Measurements from ENCODE around the gene SORCS2.
A peak's percentile ranks its signal among the peaks of the same experiment; 100 is the strongest.

Gene SORCS2

GRCh38 chr4:7187168-7187535, 5.2 kb upstream of the SORCS2 start:
- peak; percentile 16 for DNase-seq

DNA sequence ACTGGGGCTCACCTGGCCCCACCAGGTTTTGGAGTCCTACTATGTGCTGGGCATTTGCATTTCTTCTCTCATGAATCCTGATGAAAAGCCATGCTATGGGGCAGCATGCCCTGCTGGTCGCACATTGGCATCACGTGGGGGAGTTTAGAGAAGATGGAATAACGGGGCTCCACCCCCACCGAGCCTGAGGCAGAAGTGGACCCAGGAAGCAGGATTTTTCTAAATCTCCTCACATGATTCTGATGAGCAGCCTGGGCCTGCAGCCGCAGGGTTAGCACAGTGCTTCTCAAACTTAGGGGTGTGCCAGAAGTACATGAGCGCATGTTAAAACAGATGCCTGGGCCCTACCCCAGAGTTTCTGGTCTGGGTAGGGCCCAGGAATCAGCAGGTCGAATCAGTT, 4.6 kb upstream of the SORCS2 start:
- DNase-seq: no peak

DNA sequence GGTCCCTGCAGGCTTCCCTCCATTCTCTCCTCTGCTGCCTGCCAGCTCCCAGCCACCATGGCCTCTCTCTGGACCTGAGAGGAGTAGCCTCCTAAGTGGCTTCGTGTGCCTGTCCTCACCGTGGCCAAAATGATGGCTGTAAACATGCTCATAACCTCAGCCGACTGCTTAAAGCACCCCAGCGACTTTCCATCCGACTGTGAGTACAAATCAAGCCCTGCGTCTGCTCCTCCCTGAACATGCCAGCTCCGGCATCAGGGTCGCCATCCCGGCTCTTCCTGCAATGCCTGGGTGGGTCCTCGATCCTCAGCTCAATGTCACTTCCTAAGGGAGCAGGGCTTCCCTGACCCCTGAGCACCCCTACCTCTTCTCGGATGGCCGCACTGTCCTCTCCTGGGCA, 3.3 kb upstream of the SORCS2 start:
- peak; percentile 1 for DNase-seq

DNA sequence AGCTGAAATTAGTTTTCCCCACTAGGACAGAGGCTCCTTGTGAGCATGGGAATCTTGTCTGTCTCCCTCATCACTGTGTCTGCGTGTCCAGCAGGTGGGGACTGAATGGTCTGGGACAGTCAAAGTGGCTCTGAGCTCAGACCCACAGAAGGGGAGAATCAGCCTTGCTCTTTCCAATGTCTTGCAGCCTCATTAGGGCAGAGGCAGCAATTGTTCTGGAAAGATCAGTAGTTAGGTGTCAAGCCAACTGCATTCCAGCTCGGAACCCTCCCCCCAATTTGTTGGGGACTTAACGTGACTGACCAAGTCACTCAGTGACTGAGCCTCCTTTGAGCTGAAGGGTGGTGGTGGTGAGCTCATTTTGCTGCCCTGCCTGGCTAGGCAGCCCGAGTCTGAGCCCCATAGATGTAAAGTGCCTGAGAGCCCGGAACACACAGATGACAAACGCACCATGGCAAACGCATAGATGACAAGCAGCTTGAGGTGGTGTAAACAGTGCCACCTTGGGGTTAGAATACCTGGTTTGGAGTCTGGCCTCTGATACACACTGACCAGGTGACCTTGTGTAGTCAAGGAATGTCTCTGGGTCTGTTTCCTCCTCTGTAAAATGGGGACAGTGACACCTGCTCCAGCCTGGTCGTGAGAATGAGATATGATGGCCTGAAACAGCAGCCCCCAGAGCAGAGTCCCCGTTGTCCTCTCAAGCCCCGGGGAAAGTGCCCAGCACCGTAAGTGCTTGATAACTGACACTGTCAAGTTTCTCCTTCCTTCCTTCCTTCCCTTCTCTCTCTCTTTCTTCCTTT, 2.7 kb upstream of the SORCS2 start:
- peak; percentile 11 for DNase-seq

- no peak for DNase-seq
Observed at GRCh38 chr4:7190278-7190594, 2.1 kb upstream of the SORCS2 start.

GRCh38 chr4:7190691-7191545, 1.4 kb upstream of the SORCS2 start:
- no peak for DNase-seq

DNA sequence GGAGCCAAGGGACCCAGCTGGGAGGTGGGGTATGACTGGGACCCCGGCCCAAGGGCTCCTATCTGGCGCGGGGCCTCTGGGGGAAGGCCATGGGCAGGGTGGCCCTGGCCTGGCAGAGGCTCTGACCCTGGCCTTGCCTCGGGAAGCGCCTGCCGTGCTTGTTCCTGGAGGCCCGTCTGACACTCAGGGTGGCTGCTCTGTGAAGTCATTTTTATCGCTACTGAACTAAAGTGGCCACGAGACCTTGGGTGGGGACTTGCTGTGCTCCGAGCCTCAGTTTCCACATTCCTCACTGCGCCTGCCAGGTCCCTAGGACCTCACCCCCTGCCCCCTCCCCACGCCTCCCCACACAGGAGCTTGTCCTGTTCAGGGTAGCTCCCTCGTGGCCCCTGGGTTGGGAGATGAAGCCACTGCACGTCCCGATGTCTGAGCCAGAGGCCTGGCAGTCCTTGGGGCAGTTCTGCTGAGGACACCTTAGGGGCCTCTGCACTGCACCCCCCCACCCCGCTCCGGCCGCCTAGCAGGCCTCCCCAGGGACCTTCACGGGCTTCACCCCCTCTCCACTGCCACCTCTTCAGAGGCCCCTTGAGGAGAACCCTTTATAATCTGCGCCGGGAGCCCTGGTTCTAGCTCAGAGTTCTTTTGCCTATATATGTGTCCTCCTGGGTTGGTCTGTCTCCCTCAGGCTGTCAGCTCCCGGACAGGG, 639 bp upstream of the SORCS2 start:
- no peak for DNase-seq

- no peak for DNase-seq
Observed at GRCh38 chr4:7193030-7193958, 956 bp downstream of the SORCS2 start.

- DNase-seq: peak; percentile 63
Observed at GRCh38 chr4:7194251-7195140, 2.2 kb downstream of the SORCS2 start.

- DNase-seq: no peak
Observed at GRCh38 chr4:7195141-7195515, 2.8 kb downstream of the SORCS2 start.

- DNase-seq: no peak
Observed at GRCh38 chr4:7195546-7196287, 3.4 kb downstream of the SORCS2 start.

GRCh38 chr4:7196288-7196651, 3.9 kb downstream of the SORCS2 start:
- DNase-seq: no peak

DNA sequence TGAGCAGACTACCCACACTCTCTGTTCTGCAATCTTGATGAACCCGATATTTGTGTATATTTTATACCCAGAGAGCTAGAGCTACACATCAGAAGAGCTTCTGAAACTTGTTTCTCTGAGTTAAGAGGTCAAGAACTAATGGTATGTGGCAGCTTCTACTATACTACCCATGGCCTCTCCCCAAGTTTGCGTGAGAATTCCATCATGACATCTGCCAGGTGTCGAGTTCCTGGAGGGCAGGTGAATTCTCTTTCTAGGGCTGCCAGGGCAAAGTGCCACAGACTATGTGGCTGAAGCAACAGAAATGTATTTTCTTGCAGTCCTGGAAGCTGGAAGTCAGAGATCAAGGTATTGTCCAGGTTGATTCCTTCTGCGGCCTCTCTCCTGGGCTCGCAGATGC, 4.4 kb downstream of the SORCS2 start:
- DNase-seq: no peak

DNA sequence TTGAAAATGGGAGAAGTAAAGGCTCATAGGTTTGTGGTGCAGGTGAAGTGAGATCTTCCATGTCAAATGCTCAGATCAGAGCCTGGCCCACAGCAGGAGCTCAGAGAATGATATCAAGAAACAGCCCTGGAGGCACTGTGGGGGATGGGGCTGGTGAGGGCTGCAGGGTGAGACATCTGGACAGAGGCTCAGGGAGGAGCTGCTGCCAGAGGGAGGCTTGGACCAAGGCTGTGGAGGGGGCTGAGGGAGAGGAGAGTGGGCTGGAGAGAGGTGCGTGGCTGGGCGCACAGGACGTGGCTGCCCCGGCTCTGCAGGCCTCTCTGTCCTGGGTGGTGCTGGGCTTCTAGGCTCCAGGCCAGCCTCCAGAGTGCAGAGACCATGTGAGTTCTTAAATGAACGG, 5.6 kb downstream of the SORCS2 start:
- DNase-seq: no peak

GRCh38 chr4:7198440-7199128, 6.2 kb downstream of the SORCS2 start:
- no peak for DNase-seq

- no peak for DNase-seq
Observed at GRCh38 chr4:7199129-7199725, 6.9 kb downstream of the SORCS2 start.

- no peak for DNase-seq
Observed at GRCh38 chr4:7199771-7200441, 7.6 kb downstream of the SORCS2 start.

- DNase-seq: no peak
Observed at GRCh38 chr4:7200801-7201200, 8.5 kb downstream of the SORCS2 start.

Data from stimulated activated CD8-positive, alpha-beta memory T cell treated with anti-CD3 and anti-CD28 coated beads, Interleukin-4, amount 100 ng/mL, for 48 hours (primary cell).